ENCODE data around the gene POLDIP2.

Gene POLDIP2

GRCh38 chr17:28317099-28317965 lies 40.0 kb downstream of the POLDIP2 start:
- no peak for DNase-seq (ENCODE audit: low read depth, low spot score)

GRCh38 chr17:28315846-28316705 lies 41.3 kb downstream of the POLDIP2 start:
- DNase-seq (ENCODE audit: low read depth, low spot score), result no peak

GRCh38 chr17:28313841-28314240 lies 43.5 kb downstream of the POLDIP2 start:
- no peak for DNase-seq (ENCODE audit: low read depth, low spot score)

- DNase-seq (ENCODE audit: low read depth, low spot score), result no peak
Measured at GRCh38 chr17:28306954-28307401, 50.3 kb downstream of the POLDIP2 start.

GRCh38 chr17:28298449-28298848 lies 58.9 kb downstream of the POLDIP2 start:
- DNase-seq (ENCODE audit: low read depth, low spot score), result no peak

Measured in astrocyte of the hippocampus (primary cell).